Heart left ventricle (tissue), 16 donors: ENCODE data around the gene SV2B. TPM values are rescaled to one million over a fixed set of nuclear protein-coding genes. Genes with fewer than 3 reads are reported as not detected.
A peak's percentile ranks its signal among the peaks of the same experiment; 100 is the strongest.
"Not testable (repeated sequence)": the region's sequence is repeated elsewhere in the genome, so short reads cannot be mapped to it uniquely, and the experiment has no call there.

ENCODE experiments used
- ATAC-seq, 4 donors: fragments of 200-7000 bp; cut with Tn5 transposase; one replicate each; pipeline ENCODE4 v1.9.1; 2020 to 2022; ENCODE audit warnings: moderate library complexity in 4 of 4, mild to moderate bottlenecking in 3 of 4, moderate number of reproducible peaks in 1 of 4
- DNase-seq, 5 donors: peaks; one replicate each; pipeline ENCODE4 v3.0.0-alpha.2; 2020
- H3K27ac ChIP-seq, 12 donors: fragments of 200-600 bp; sonication (generic) in 4 of 12; one replicate each; pipeline versions ENCODE4 v1.5.0 to v1.8.0; 2016 to 2022; ENCODE audit warnings: mild to moderate bottlenecking in 2 of 12
- H3K27me3 ChIP-seq, 9 donors: fragments of 200-600 bp; sonication (generic) in 2 of 9; one replicate each; pipeline versions ENCODE4 v1.5.1 to v1.8.0; 2016 to 2022; ENCODE audit warnings: mild to moderate bottlenecking in 3 of 9
- H3K36me3 ChIP-seq, 9 donors: fragments of 200-600 bp; sonication (generic) in 2 of 9; one replicate each; pipeline versions ENCODE4 v1.5.0 to v1.8.0; 2018 to 2022; ENCODE audit warnings: mild to moderate bottlenecking in 2 of 9
- H3K4me1 ChIP-seq, 12 donors: fragments of 200-600 bp; sonication (generic) in 4 of 12; one replicate each; pipeline versions ENCODE4 v1.5.0 to v1.8.0; 2016 to 2022; ENCODE audit warnings: mild to moderate bottlenecking in 3 of 12
- H3K4me3 ChIP-seq, 12 donors: fragments of 200-600 bp; sonication (generic) in 4 of 12; one replicate each; pipeline versions ENCODE4 v1.5.0 to v1.8.0; 2017 to 2022; ENCODE audit warnings: mild to moderate bottlenecking in 9 of 12, moderate library complexity in 4 of 12
- H3K9me3 ChIP-seq, 12 donors: fragments of 200-600 bp; sonication (generic) in 4 of 12; one replicate each; pipeline versions ENCODE4 v1.5.0 to v1.8.0; 2016 to 2022; ENCODE audit warnings: mild to moderate bottlenecking in 1 of 12
- POLR2A ChIP-seq, 2 donors: fragments of 450-650 bp; IDR thresholded peaks; one replicate each; pipeline ENCODE4 v1.6.1; 2017; ENCODE audit warnings: antibody characterized with exemption in 2 of 2, mild to moderate bottlenecking in 2 of 2, moderate library complexity in 2 of 2
- WGBS, 4 donors: extraction: QIAGEN DNeasy Blood & Tissue Kit in 2 of 4; methylation state at CpG; one replicate each; pipeline versions ENCODE4 v1.1.5 to v1.1.7; 2013 to 2018; 5-methylcytosine and 5-hydroxymethylcytosine counted together
- intact Hi-C, 10 donors: fragments of 100-400 bp; cut with DNase I; formaldehyde crosslinking; loops; one replicate each; pipeline versions ENCODE4 v1.11.1 to v1.14.2; 2022
- polyA plus RNA-seq, 2 donors: library from polyadenylated mRNA; stranded (reverse); fragments of 200-250 nt; gene quantifications; one replicate each; pipeline ENCODE4 v1.2.3, GENCODE V29; 2013
- total RNA-seq, 9 donors: library from RNA; depleted of rRNA in 2 of 9; stranded (reverse); fragments of >200 nt in 2 of 9; fragmentation: NEBNext Ultra II Directional in 3 of 9; extraction: Animal tissue kit (Norgen Biotek cat#: 25700) in 3 of 9; gene quantifications; one replicate each; pipeline versions ENCODE4 v1.1.0 to v1.2.4, GENCODE V29; 2016 to 2023
- TF ChIP-seq, protein P1 (sequence below), 12 donors: fragments of 200-600 bp; sonication (generic) in 4 of 12; IDR thresholded peaks; one replicate each; pipeline versions ENCODE4 v1.5.0 to v1.8.0; 2018 to 2022; ENCODE audit warnings: antibody characterized with exemption in 12 of 12, mild to moderate bottlenecking in 5 of 12
- donor health status: ischemic (EF 13 %, LVEDD 7.1; RV severe dilation, severe dysfunction).
- donor health status: healthy with polysubstance abuse.
- donor health status: DM: no; HTN: yes; CAD: no.
- donor health status: DM: no; HTN: no; CAD: no.
- donor health status: ischemic (EF 25% LVEDD 6.9; RV normal size, moderate dysfunction).
- donor health status: ischemic (EF 25% LVEDD 5.7; RV mildly dilated, moderate dysfunction).
- donor health status: healthy.
- donor health status: DM: yes; HTN: yes; CAD: no.
- donor health status: ischemic (EF 35%, LVEDD 5.7; RV mildly dilated, moderate dysfunction).
- donor health status: nonischemic (EF 11% LVEDD 7.7; RV severe dilation, severe dysfunction).
- donor health status: DM: yes; HTN: yes; CAD: no.
- donor health status: PGD.
- donor health status: ischemic (EF 29% LVEDD 5.4; RV normal size, mild dysfunction).
- donor health status: nonischemic (EF 23%, LVEDD 6.1; RV moderate dilation, normal function).

Gene SV2B
- total and polyA plus RNA-seq, 11 donors = 0.42 to 23.5 (median 1.9) TPM

DNA sequence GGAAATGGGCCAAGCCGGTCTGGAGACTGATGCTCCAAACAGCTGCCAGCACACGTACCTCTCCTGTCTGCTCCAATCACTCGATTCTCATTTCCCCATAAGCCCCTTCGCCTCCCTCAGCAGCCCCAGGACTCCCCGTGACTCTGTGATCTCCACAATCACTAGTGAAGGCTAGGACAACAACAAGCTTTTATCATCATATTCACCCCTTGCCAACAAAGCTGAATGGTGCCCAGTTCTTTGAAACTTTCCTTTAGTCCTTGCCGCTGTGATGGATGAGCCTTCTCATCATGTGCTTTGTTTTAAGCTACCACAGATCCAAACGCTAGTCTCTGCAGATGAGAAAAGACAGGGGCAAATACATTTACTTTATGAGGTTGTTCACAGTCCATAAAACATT is 242.0 kb downstream of the SV2B start:
- DNase-seq = no peak
- TF ChIP-seq, protein P1, sequence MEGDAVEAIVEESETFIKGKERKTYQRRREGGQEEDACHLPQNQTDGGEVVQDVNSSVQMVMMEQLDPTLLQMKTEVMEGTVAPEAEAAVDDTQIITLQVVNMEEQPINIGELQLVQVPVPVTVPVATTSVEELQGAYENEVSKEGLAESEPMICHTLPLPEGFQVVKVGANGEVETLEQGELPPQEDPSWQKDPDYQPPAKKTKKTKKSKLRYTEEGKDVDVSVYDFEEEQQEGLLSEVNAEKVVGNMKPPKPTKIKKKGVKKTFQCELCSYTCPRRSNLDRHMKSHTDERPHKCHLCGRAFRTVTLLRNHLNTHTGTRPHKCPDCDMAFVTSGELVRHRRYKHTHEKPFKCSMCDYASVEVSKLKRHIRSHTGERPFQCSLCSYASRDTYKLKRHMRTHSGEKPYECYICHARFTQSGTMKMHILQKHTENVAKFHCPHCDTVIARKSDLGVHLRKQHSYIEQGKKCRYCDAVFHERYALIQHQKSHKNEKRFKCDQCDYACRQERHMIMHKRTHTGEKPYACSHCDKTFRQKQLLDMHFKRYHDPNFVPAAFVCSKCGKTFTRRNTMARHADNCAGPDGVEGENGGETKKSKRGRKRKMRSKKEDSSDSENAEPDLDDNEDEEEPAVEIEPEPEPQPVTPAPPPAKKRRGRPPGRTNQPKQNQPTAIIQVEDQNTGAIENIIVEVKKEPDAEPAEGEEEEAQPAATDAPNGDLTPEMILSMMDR (IDR thresholded peaks at IDR 0.05) = no peak
- no peak for TF ChIP-seq POLR2A (IDR thresholded peaks at IDR 0.05)
- Histone ChIP-seq H3K36me3 (no peaks in the 10 kb centered on the region), H3K4me3 (no peak overlapping the region), H3K9me3 (no peaks in the 10 kb centered on the region), H3K27me3 (peaks cover 0 to 19% (median 2%) of the 10 kb centered on the region in 9 donors), H3K4me1 (no peaks in the 10 kb centered on the region), H3K27ac (no peak overlapping the region)
- 66 to 75% (median 67%) methylated on average over 7 of the region's 7 CpGs for WGBS, 4 donors
- intact Hi-C loops = no loop called here
- ATAC-seq = no peak

DNA sequence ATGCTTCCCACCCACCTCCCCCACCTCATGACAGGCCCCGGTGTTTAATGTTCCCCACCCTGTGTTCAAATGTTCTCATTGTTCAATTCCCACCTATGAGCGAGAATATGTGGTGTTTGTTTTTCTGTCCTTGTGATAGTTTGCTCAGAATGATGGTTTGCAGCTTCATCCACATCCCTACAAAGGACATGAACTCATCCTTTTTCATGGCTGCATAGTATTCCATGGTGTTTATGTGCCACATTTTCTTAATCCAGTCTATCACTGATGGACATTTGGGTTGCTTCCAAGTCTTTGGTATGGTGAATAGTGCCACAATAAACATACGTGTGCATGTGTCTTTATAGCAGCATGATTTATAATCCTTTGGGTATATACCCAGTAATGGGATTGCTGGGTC is 244.9 kb downstream of the SV2B start:
- WGBS, 4 donors = 79 to 94% (median 86%) methylated on average over 3 of the region's 3 CpGs

DNA sequence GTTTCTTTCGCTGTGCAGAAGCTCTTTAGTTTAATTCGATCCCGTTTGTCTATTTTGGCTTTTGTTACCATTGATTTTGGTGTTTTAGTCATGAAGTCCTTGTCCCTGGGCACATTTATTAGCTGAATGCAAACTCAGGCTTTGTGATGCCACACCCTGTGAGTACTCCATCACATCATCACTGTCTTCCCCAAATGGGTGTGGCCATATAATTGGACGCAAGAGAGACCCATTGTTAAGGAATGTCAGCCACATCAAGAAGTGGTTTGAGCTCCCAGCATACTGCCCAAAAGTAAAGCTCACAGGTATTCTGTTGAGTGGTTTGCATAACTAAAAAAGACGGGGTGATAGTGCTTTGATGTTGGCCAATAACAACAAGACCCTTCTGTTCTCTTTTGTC is 245.7 kb downstream of the SV2B start:
- Histone ChIP-seq H3K4me3 (no peak overlapping the region), H3K9me3 (no peaks in the 10 kb centered on the region), H3K4me1 (no peaks in the 10 kb centered on the region), H3K36me3 (no peaks in the 10 kb centered on the region), H3K27me3 (peaks cover 0 to 7% (median 0%) of the 10 kb centered on the region in 9 donors), H3K27ac (no peak overlapping the region)
- 70 to 75% (median 73%) methylated on average over 5 of the region's 5 CpGs for WGBS, 4 donors
- TF ChIP-seq, protein P1 (IDR thresholded peaks at IDR 0.05) = no peak
- TF ChIP-seq POLR2A (IDR thresholded peaks at IDR 0.05) = no peak
- intact Hi-C loops = no loop called here
- ATAC-seq (no peak), DNase-seq (no peak)

More for the DNA sequence above, 244.9 kb downstream of the SV2B start:
- H3K4me3 ChIP-seq, ATAC-seq, intact Hi-C loops, H3K27ac ChIP-seq, H3K9me3 ChIP-seq, DNase-seq, H3K36me3 ChIP-seq, H3K4me1 ChIP-seq: not testable (repeated sequence)
- peaks cover 0 to 12% (median 0%) of the 10 kb centered on the region in 9 donors for H3K27me3 ChIP-seq

DNA sequence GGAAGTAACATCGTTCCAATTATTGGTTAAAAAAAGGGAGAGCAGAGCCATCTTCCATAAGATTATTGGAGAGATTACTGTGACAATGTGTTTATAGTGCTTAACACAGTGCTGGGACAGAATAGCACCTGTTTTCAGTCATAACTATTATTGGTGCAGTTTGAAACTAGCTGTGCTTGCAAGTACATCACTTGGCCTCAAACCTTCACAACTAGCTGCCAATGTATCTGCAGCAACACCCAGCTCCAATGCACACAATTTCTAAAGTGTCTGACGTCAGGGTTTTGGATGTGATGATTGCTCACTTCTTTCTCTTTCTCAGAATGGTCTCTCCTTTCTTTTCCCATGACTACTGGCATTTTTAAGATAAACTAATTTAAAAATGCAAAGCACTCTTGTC is 246.2 kb downstream of the SV2B start:
- H3K27ac ChIP-seq = no peak overlapping the region
- TF ChIP-seq, protein P1 (IDR thresholded peaks at IDR 0.05) = no peak
- TF ChIP-seq POLR2A (IDR thresholded peaks at IDR 0.05) = no peak
- no peaks in the 10 kb centered on the region for H3K9me3 ChIP-seq
- H3K36me3 ChIP-seq = no peaks in the 10 kb centered on the region
- 50 to 66% (median 63%) methylated on average over 2 of the region's 2 CpGs for WGBS, 4 donors
- H3K27me3 ChIP-seq = peaks cover 0 to 4% (median 0%) of the 10 kb centered on the region in 9 donors
- peak in 2 of 4 donors; percentile 59 to 61 for ATAC-seq
- intact Hi-C loops = no loop called here
- H3K4me1 ChIP-seq = no peaks in the 10 kb centered on the region
- DNase-seq = no peak
- no peak overlapping the region for H3K4me3 ChIP-seq
